SW 1271 (cell line): ENCODE measurements around the gene PAX7.

Source experiments
- DNase-seq, 2 experiments: peaks; one replicate each; lab custom pipeline; 2025; lab: John Stamatoyannopoulos, UW

The PAX7 gene

DNA sequence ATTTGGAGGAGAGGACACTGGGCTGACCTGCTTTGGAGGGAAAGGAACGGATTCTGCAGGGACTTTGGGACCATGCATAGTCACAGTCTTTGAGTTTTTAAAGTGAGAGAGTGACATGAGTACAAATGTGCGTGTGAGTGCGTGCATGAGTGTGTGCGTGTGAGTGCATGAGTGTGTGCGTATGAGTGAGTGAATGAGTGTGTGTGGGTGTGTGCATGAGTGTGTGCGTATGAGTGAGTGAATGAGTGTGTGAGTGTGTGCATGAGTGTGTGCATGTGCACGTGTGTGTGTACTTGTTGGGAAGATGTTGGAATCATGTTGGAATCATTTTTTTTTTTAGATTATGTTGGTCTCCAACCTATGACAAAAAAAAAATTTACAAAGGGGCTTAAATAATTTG, 70.5 kb downstream of the PAX7 start:
- DNase-seq: no peak

DNA sequence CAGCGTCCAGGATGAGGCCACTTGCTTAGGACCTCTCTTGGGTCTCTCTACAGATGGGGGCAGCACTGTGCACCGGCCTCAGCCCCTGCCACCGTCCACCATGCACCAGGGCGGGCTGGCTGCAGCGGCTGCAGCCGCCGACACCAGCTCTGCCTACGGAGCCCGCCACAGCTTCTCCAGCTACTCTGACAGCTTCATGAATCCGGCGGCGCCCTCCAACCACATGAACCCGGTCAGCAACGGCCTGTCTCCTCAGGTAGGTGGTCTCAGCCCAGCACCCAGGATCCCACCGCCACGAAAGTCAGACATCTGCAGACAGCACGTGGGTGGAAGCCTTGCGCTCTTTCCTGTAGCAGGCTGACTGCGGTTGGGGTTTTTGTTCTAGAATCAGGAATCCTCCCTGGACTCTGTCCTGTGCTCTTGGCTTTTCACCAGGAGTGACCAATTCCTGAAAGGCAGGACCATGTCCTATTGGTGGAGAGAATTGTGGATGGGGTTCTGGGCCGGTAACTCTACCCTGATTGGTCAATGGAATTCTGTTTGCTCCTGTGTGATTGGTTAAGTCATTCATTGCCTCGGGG, 72.5 kb downstream of the PAX7 start:
- no peak for DNase-seq

DNA sequence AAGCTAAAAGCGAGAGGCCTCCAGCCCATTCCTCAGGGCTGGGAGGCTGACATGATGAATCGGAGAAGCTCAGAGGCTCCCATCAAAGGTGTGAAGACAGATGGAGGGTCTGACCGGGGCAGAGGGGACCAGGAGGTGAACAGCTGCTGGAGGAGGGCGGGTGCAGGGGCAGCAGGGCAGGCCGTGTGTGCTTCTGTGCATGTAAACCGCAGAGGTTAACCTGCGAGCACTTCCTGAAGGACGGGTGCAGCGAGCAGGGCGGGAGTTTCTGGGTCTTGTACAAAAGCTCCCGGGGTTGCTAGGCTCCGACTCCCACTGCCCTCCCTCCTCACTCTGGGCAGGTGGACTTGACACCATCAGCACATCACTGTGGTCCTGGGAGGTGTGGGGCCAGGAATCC, 75.2 kb downstream of the PAX7 start:
- DNase-seq: no peak

DNA sequence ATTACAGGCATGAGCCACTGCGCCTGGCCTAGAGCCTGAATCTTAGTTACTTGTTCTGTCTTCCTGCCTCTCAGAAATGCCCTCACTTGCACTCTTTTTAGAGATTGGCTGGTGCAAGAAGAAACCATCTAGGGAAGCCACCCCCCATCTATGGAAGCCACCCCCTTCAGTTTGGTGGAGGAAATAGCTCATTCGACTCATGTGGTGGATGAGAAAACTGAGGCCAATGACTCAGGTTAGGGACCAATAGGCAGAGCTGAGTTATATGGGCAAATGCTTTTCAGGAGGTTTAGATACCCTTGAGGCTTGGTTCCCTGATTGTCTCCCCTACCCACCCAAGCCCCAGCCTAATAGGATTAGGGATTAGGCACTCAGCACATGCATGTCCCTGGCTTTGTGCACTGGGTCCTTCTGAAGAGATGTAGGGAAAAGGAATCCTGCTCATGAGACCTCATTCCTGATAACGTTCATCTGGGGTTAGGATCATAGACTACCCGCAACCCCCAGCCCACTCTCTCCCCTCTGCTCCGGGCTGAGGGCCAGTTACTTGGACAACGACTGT, 77.1 kb downstream of the PAX7 start:
- no peak for DNase-seq

DNA sequence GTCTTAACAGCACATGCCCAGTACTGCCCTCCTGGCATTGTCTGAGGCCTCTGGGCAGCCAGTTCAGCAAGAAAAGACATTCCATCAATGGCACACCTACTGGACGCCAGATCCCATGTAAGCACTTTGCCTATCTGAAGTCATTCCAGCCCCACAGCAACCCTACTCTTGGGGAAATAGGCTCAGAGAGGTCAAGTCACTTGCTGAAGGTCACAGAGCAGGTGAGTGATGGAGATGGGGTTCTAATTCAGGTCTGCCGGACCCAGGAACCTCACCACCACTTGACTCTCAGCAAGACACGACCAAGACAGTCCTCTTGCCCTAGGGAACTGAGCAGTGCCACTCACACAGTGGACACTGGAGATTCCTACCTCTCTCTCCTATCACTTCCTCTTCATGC, 79.4 kb downstream of the PAX7 start:
- no peak for DNase-seq

DNA sequence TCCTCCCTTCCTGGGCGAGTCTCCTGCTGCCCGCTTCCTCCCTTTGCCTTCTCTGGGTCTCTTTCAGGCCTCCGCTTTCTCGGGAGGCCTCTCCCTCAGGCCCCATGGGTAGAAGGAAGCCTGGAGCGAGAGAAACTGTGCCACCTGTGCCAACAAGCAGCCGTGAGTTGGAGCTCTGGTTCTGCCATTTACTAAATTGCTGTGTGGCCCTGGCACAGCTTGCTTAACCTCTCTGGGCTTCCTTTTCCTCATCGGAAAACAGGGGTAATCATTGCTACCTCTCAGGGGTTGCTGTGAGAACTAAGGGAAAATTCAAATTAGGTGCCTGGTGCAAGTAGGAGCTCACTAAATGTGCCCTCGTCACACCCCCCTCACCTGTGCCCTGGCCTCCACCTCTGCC, 80.4 kb downstream of the PAX7 start:
- DNase-seq: no peak

DNA sequence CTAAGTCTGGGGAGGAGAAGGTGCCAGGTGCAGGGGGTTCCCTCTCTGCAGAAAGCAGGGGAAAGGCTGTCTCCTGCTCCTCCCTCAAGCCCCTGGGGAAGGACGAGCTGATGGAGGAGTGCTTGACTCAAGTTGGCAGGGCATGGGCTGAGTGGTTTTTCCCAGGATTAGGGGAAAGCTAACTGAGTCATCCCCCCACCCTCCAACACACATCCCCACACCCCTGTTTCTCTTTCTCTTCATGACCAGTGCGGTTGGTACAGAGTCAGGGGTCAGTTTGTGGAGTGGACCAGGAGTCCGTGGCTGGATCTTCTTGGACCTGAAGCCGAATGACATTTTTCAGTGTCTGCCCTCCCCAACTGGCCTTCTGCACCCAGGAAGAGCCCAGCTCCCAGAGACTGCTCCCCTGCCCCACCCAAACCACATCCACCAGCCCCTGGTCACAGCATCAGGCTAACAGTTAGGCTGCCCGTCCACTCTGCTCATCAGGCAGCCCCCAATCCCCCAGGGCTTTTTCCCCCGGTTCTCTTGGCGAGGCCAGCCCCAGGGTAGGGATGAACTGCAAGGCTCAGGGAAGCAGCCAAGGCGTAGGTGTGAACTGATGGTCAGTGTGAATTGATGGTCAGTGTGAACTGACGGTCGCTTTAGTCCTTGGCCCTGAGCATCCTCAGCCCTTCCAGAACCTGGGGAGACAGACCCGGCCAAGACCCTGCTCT, 81.0 kb downstream of the PAX7 start:
- DNase-seq: no peak

DNA sequence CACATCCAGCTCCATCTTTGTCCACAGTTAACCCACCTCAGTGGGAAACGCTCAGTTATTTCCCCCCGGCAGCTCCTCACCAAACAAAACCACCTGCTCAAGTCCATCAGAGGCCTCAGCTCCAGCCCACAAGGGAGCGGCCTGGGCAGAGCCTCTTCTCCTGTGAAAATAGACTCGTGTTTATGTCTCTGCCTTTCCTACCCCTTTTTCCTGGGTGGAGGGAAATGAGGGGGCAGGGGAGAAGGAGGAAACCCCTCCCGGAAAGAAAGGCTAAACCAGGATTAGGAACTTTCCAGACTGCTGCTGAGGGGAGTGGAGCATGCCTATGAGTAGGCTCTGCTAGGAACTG, 81.6 kb downstream of the PAX7 start:
- DNase-seq: no peak

DNA sequence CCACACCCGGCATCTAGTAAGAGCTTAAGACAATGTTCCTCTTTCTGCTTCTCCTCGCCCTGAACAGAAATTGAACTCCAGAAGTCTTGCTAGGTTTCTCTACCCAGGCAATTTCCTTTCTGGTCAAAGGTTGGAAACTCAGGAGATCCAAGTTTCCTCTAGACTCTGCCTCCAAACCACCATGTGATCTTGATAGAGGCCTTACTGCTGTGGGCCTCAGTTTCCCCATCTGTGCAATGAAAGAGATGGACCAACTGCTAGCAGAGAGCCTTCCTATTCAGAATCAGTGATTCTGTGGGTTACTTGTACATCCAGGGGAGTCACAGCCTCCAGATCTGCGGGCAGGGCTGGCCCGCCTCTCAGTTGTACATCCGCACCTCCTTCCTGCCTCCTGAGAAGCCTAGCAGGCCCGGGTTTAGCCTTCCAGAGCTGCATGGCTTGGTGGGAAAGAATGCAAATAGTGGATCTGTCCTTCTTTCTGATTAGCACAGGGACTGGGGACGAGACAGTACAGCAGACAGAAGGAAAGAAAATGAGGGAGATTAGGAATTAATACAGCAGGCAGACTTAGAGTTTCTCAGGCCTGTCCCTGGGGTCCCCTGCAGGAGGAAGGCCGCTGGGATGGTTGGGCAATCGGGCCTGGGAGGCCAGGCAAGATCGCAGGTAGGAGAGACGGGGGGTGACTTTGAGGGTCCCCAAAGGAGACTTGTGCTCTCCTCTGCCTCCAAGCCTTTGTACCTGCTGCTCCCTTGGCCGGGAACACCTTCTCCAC, 83.9 kb downstream of the PAX7 start:
- DNase-seq: no peak

DNA sequence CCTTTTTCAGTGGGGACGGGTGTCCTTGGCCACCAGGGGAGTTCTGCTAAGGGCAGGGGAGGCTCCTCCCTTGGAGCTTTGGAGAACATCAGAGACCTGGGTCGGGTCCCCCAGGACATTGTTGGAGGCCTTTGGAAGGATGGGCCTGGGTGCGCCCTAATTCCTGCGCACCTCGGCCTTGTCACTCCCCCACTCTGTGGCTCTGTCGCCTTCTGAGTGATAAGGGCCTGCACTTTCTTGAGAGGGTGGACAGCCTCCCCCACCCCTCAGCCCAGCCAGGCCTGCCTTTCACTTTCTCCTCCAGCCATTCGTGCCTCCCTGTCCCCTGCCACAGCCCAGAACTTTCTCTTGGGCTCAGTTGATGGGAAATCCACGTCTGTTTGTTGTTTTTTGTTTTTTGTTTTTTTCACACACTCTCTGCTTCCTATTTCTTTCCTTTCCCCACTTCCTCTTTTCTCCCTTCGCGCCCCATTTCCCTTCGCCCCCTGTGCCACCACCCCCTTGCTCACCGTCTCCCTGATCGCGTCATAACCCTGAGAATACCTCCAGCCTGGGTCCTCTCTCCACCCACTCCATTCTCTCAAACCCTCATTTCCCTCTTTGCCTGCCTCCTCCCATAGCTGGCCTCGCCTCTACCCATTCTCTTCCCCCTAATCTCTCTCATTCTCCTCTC, 85.6 kb downstream of the PAX7 start:
- no peak for DNase-seq

DNA sequence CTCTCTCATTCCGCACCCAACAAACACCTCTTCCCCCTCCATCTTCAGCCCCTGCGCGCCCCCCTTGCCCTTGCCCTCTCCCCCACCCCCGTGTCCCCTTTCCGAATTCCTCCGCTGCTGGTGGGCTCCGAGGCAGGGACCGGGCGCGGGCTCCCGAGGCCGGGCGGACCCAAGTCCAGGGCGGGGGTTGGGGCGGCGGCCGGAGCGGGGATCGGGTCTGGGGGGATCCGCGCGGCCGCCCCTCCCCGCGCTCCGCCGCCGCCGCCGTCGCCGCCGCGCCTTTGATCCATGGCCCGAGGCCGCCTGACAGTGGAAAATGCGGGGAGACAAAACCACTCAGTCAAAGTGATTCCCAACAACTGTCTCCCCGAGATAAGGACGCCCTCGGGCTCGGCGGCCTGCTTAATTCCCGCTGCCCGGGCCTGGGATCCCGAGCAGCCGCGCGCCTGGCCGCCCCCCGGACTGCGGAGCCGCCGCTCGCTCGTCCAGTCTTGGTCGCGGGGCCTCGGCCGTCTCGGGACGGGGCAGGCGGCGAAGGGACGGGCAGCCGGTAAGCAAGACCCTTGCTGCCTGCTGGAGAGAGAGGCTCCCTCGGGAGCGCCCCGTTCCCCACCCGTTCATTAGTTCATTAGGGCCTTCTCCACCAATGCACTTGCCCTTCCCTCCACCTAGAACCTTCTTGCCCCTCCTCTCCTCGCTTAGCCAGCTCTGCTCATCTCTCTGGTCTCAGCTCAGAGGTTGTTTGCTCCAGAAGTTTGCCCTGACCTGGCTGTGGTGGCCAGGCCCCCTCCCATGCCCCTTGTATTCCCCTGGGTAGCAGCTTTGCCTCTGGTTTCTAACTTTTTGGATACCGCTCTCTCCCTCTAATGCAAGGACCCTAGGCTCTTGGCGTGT, 86.4 kb downstream of the PAX7 start:
- no peak for DNase-seq

DNA sequence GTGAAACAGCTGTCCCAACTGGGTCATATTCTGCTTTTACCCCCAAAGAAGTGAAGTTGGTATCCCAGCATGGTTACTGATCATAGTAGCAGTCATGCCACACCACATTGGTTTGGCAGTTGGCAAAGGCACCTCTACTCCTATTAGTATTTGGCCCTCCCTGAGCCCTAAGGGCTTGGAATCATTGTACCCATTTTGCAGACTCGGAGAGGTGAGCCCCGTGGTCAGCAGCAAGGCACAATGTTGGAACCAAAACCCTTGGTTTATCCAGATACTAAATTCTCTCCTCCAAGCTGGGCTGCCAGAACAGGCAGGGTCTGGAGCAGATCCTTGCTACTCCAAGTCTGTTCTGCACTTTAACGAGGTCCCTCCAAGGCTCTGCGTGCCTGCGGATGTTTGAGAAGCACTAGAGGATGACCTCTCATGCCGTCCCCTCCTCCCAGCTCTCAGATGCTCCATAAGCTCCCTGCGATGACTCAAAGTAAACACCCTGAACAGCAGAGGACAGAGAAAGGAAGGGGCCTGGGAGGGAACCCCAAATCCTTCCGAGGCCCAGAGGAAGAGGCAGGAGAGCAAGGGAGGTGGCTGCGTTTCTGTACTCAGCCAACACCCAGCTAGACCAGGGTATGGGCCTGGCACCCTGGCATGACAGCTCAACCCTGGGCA, 89.3 kb downstream of the PAX7 start:
- DNase-seq: no peak

DNA sequence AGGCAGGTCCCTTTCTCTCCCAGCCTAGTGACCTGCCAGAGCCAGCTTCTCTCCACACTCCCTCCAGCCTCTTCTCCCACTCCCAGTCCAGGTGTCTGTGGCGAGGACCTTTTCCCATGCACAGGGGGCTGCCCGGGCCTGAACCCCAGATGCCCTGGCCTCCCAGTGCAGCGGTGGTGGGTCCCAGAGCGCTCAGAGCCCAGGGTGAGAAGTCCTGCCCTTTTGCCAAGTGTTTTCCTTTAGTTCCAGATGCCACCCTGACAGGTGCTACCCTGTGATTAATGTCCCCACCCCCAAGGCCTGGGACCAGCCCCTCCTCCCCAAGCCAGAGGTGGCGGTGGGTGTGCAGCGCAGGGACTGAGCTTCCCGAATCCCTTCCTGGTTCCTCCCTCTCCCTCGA, 90.4 kb downstream of the PAX7 start:
- no peak for DNase-seq

DNA sequence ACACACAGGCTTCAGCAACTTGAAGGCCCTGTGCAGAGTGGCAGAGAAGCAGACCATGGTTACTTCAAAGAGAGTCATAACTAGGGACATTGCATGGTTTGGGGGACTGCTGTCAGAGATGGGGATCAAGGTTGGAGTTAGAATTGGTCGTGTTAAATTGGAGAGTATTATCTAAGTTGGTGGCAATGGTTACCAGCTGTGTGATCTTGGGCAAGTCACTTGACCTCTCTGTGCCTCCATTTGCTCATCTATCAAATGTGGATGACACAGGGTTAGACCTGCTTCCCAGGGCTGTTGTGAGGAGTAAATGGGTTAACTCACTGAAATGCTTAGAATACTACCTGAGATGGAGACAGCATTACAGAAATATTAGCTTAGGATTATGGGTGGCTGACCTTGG, 91.1 kb downstream of the PAX7 start:
- no peak for DNase-seq

DNA sequence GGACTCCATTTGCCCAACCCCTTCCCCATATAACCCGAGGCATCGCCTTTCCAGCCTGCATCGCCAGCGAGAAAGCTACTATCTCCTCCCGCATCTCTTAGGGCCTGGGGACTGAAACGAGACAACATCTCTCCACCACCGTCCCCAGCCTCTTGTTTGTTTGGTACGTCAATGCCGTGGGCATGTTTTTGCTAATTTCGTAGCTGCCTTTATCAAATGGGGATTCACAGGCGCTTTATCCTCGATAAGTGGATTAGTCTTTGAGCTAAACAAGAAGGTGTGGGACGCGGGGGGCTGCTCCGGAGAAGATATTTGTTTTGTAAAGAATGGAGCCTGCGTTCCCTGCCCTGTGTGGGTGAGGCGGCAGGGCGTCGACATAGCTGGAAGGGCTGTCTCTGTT, 91.6 kb downstream of the PAX7 start:
- DNase-seq: no peak

DNA sequence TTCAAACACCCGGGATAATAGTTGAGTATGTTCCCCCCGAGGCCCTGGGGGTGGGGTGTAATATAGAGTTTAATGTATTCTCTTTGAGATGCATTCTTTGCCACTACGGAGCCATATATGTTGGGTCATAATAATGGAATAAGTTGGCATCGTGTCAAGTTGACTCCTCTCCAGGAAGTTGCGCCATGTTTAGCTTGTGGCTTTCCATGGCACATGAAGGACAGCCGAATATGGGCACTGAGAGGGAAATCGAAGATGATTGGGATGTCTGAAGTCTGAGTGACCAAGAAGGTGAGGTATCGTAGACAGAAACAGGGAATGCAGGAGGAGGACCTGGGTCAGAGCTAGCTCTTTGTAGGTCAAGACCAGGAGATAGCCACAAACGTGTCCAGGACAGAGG, 92.6 kb downstream of the PAX7 start:
- no peak for DNase-seq

DNA sequence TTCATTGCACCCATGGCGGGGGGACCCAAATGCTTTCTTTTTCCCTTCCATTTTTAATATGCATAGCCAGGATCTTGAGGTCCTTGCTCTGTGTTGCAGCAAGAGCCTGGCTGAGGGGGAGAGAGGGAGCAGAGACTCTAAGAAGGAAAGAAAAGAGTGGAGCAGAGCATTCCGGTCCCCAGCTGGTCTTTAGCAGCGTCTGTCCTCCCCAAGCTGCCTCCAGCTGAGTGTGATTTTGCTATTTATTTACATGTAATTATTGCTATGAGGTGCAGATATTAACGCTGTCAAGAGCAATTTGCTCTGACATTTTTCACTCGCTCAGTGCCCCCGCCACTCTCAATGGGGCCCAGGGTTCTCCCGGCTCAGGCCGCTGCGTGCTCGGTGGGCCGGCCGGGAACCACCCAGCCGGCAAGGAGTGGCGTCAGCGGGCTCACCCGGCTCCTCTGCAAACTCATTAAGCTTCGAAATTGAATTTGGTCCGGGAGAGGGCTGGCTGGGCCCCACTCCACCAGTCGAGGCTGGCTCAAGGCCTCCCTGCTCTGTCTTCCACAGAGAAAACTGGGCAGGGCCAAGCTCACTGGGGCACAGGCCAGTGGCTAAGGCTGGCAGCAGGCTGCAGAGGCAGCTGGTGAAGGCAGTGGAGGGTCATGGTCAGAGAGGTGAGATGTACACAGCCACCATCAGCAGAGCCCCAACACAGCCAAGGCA, 93.2 kb downstream of the PAX7 start:
- DNase-seq: no peak

DNA sequence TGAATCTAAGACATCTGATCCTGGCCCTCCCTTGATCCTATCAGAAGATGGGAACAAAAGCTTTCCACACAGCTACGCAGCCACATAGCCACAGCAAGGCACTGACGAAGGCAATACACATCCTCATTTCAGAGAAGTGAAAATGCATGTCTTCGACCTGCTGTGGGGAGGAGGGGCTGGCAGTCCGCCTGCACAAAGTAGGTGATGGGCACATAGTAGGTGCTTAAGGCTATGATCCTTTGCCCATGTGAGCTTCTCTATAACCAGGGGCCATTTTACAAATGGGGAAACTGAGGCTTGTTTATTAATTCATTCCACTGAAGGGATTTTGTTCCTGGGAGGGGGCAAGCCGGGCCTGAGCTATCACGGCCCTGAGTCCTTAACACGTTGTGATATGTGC, 94.2 kb downstream of the PAX7 start:
- DNase-seq: no peak

DNA sequence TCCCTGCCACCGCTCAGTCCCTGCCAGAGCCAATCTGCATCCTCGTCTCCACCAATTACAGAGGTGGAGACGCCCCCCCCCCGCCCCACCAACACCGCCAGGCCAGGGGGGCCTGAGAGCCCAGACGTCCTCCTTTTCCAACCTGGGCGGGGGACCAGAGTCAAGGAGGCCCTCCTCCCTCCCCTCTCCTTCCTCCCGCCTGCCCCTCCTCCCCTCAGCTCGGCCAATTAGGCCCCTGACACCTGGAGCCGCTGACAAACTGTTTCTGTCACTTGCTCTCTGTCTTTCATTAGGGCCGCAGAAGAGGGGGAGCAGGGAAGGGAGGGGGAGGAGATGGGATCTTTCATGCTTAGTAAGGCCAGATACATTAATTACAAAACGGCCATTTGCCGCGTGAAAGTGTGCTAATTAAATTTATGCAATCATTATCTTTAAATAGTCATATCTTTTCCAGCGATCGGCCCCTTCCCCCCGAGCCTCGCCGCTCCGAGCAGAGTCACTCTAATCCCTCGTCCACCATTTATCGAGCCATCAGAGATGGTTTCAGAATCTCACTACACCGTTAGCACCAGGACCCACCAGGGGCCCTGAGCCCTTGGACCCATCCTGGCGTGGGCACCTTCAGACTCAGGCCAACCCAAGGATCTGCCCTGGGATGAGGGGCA, 94.7 kb downstream of the PAX7 start:
- no peak for DNase-seq

DNA sequence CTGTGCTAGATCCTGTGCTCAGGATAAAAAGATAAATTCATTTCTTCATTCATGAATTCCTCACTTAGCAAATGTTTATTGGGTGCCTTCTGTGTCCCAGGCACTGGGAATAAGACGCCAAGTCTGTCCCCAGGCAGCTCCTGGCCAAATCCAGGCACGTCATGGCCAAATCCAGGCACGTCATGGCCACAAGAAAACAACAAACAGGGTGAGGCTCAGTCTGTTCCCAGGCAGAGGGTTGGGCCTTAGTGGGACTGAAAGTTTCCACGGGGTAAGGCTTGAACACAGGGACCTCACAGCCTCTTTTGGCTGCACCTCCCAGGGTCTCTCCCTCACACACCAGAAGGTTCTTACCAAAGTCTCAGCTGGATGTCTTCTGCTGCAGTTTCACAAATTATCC, 95.7 kb downstream of the PAX7 start:
- DNase-seq: no peak
